Measurements from ENCODE around the gene HGFAC.

Gene HGFAC

GRCh38 chr4:3427706-3428446 lies 13.9 kb upstream of the HGFAC start:
- no peak overlapping the region for H3K27ac Mint-ChIP-seq
- no peak overlapping the region for H3K4me3 Mint-ChIP-seq
- H3K36me3 Mint-ChIP-seq, result no peaks in the 10 kb centered on the region
- H3K27me3 Mint-ChIP-seq, result no peaks in the 10 kb centered on the region
- H3K9me3 Mint-ChIP-seq (ENCODE audit: low read depth), result no peaks in the 10 kb centered on the region
- no peaks in the 10 kb centered on the region for H3K4me1 Mint-ChIP-seq (ENCODE audit: low read depth)

- H3K36me3 Mint-ChIP-seq, result no peaks in the 10 kb centered on the region
- no peak overlapping the region for H3K27ac Mint-ChIP-seq
- no peaks in the 10 kb centered on the region for H3K9me3 Mint-ChIP-seq (ENCODE audit: low read depth)
- H3K27me3 Mint-ChIP-seq, result no peaks in the 10 kb centered on the region
- H3K4me1 Mint-ChIP-seq (ENCODE audit: low read depth), result no peaks in the 10 kb centered on the region
- no peak overlapping the region for H3K4me3 Mint-ChIP-seq
Observed at GRCh38 chr4:3429651-3430050, 12.1 kb upstream of the HGFAC start.

- H3K27ac Mint-ChIP-seq, result no peak overlapping the region
- no peaks in the 10 kb centered on the region for H3K36me3 Mint-ChIP-seq
- no peaks in the 10 kb centered on the region for H3K27me3 Mint-ChIP-seq
Observed at GRCh38 chr4:3430524-3430923, 11.2 kb upstream of the HGFAC start.

GRCh38 chr4:3431446-3431993 lies 10.2 kb upstream of the HGFAC start:
- Mint-ChIP-seq H3K4me3 (no peak overlapping the region), H3K9me3 (ENCODE audit: low read depth) (no peaks in the 10 kb centered on the region)

More at GRCh38 chr4:3430524-3430923, 11.2 kb upstream of the HGFAC start:
- Mint-ChIP-seq H3K4me1 (ENCODE audit: low read depth) (no peaks in the 10 kb centered on the region), H3K9me3 (ENCODE audit: low read depth) (no peaks in the 10 kb centered on the region), H3K4me3 (no peak overlapping the region)

GRCh38 chr4:3432381-3432790 lies 9.4 kb upstream of the HGFAC start:
- no peak overlapping the region for H3K4me3 Mint-ChIP-seq

More at GRCh38 chr4:3431446-3431993, 10.2 kb upstream of the HGFAC start:
- no peaks in the 10 kb centered on the region for H3K4me1 Mint-ChIP-seq (ENCODE audit: low read depth)
- no peaks in the 10 kb centered on the region for H3K36me3 Mint-ChIP-seq
- no peak overlapping the region for H3K27ac Mint-ChIP-seq
- H3K27me3 Mint-ChIP-seq, result no peaks in the 10 kb centered on the region

GRCh38 chr4:3433138-3433869 lies 8.5 kb upstream of the HGFAC start:
- H3K27me3 Mint-ChIP-seq, result no peaks in the 10 kb centered on the region
- H3K4me1 Mint-ChIP-seq (ENCODE audit: low read depth), result no peaks in the 10 kb centered on the region
- no peak overlapping the region for H3K27ac Mint-ChIP-seq
- H3K9me3 Mint-ChIP-seq (ENCODE audit: low read depth), result no peaks in the 10 kb centered on the region
- H3K36me3 Mint-ChIP-seq, result no peaks in the 10 kb centered on the region
- H3K4me3 Mint-ChIP-seq, result no peak overlapping the region

More at GRCh38 chr4:3432381-3432790, 9.4 kb upstream of the HGFAC start:
- Mint-ChIP-seq H3K36me3 (no peaks in the 10 kb centered on the region), H3K27ac (no peak overlapping the region), H3K27me3 (no peaks in the 10 kb centered on the region), H3K9me3 (ENCODE audit: low read depth) (no peaks in the 10 kb centered on the region), H3K4me1 (ENCODE audit: low read depth) (no peaks in the 10 kb centered on the region)

- Mint-ChIP-seq H3K9me3 (ENCODE audit: low read depth) (no peaks in the 10 kb centered on the region), H3K27me3 (no peaks in the 10 kb centered on the region), H3K4me1 (ENCODE audit: low read depth) (no peaks in the 10 kb centered on the region), H3K36me3 (no peaks in the 10 kb centered on the region), H3K27ac (no peak overlapping the region), H3K4me3 (no peak overlapping the region)
Observed at GRCh38 chr4:3434881-3435685, 6.7 kb upstream of the HGFAC start.

GRCh38 chr4:3435686-3435956 lies 6.1 kb upstream of the HGFAC start:
- no peaks in the 10 kb centered on the region for H3K36me3 Mint-ChIP-seq

GRCh38 chr4:3436048-3436797 lies 5.5 kb upstream of the HGFAC start:
- Mint-ChIP-seq H3K27me3 (no peaks in the 10 kb centered on the region), H3K4me1 (ENCODE audit: low read depth) (no peaks in the 10 kb centered on the region), H3K36me3 (no peaks in the 10 kb centered on the region), H3K9me3 (ENCODE audit: low read depth) (no peaks in the 10 kb centered on the region), H3K4me3 (no peak overlapping the region), H3K27ac (no peak overlapping the region)

More at GRCh38 chr4:3435686-3435956, 6.1 kb upstream of the HGFAC start:
- Mint-ChIP-seq H3K27ac (no peak overlapping the region), H3K4me1 (ENCODE audit: low read depth) (no peaks in the 10 kb centered on the region), H3K27me3 (no peaks in the 10 kb centered on the region), H3K4me3 (no peak overlapping the region), H3K9me3 (ENCODE audit: low read depth) (no peaks in the 10 kb centered on the region)

- no peaks in the 10 kb centered on the region for H3K36me3 Mint-ChIP-seq
- no peak overlapping the region for H3K4me3 Mint-ChIP-seq
- H3K27me3 Mint-ChIP-seq, result no peaks in the 10 kb centered on the region
- no peaks in the 10 kb centered on the region for H3K4me1 Mint-ChIP-seq (ENCODE audit: low read depth)
- H3K27ac Mint-ChIP-seq, result no peak overlapping the region
- no peaks in the 10 kb centered on the region for H3K9me3 Mint-ChIP-seq (ENCODE audit: low read depth)
Observed at GRCh38 chr4:3436798-3437581, 4.8 kb upstream of the HGFAC start.

GRCh38 chr4:3437582-3437936 lies 4.2 kb upstream of the HGFAC start:
- Mint-ChIP-seq H3K27ac (no peak overlapping the region), H3K9me3 (ENCODE audit: low read depth) (no peaks in the 10 kb centered on the region), H3K4me1 (ENCODE audit: low read depth) (no peaks in the 10 kb centered on the region), H3K27me3 (no peaks in the 10 kb centered on the region), H3K4me3 (no peak overlapping the region), H3K36me3 (no peaks in the 10 kb centered on the region)

- no peak overlapping the region for H3K4me3 Mint-ChIP-seq
- H3K36me3 Mint-ChIP-seq, result no peaks in the 10 kb centered on the region
- no peaks in the 10 kb centered on the region for H3K4me1 Mint-ChIP-seq (ENCODE audit: low read depth)
- H3K27me3 Mint-ChIP-seq, result no peaks in the 10 kb centered on the region
- H3K27ac Mint-ChIP-seq, result no peak overlapping the region
- no peaks in the 10 kb centered on the region for H3K9me3 Mint-ChIP-seq (ENCODE audit: low read depth)
Observed at GRCh38 chr4:3437998-3438846, 3.5 kb upstream of the HGFAC start.

GRCh38 chr4:3438847-3439180 lies 3.0 kb upstream of the HGFAC start:
- Mint-ChIP-seq H3K27ac (no peak overlapping the region), H3K36me3 (no peaks in the 10 kb centered on the region), H3K9me3 (ENCODE audit: low read depth) (no peaks in the 10 kb centered on the region), H3K4me3 (no peak overlapping the region), H3K27me3 (no peaks in the 10 kb centered on the region), H3K4me1 (ENCODE audit: low read depth) (no peaks in the 10 kb centered on the region)
